WTC11 (cell line): ENCODE results near the gene CTCF.

Source experiments
- CREB1 ChIP-seq: sonication (generic); formaldehyde crosslinking; IDR thresholded peaks from 2 replicates; pipeline ENCODE4 v1.8.0; 2023; ENCODE audit warnings: mild to moderate bottlenecking, missing genetic modification reagents
- CREM ChIP-seq: sonication (generic); formaldehyde crosslinking; IDR thresholded peaks from 2 replicates; pipeline ENCODE4 v1.8.1; 2022; ENCODE audit warnings: mild to moderate bottlenecking, missing genetic modification reagents, moderate library complexity
- CTCF ChIP-seq: fragments of 200-600 bp; IDR thresholded peaks from 2 replicates; pipeline ENCODE4 v1.8.0; 2022; ENCODE audit warnings: antibody characterized with exemption
- E2F1 ChIP-seq: sonication (generic); formaldehyde crosslinking; IDR thresholded peaks from 2 replicates; pipeline ENCODE4 v1.8.0; 2022; ENCODE audit warnings: mild to moderate bottlenecking, missing genetic modification reagents
- ELF4 ChIP-seq: sonication (generic); formaldehyde crosslinking; IDR thresholded peaks from 2 replicates; pipeline ENCODE4 v1.8.1; 2022; ENCODE audit warnings: low read depth, mild to moderate bottlenecking, moderate library complexity, missing genetic modification reagents
- NFE2L1 ChIP-seq: sonication (generic); formaldehyde crosslinking; IDR thresholded peaks from 2 replicates; pipeline ENCODE4 v1.8.1; 2023; ENCODE audit warnings: missing genetic modification reagents
- SMAD3 ChIP-seq: sonication (generic); formaldehyde crosslinking; IDR thresholded peaks from 2 replicates; pipeline ENCODE4 v1.8.0; 2022; ENCODE audit warnings: missing genetic modification reagents, mild to moderate bottlenecking, borderline replicate concordance
- TF ChIP-seq, protein P1 (sequence below): sonication (generic); formaldehyde crosslinking; IDR thresholded peaks from 2 replicates; pipeline ENCODE4 v1.8.0; 2022; ENCODE audit warnings: mild to moderate bottlenecking, missing genetic modification reagents
- TF ChIP-seq, protein P2 (sequence below): fragments of 250-450 bp; sonication (Bioruptor Pico); IDR thresholded peaks from 2 replicates; pipeline ENCODE4 v1.8.0; 2021; ENCODE audit warnings: mild to moderate bottlenecking

DNA sequence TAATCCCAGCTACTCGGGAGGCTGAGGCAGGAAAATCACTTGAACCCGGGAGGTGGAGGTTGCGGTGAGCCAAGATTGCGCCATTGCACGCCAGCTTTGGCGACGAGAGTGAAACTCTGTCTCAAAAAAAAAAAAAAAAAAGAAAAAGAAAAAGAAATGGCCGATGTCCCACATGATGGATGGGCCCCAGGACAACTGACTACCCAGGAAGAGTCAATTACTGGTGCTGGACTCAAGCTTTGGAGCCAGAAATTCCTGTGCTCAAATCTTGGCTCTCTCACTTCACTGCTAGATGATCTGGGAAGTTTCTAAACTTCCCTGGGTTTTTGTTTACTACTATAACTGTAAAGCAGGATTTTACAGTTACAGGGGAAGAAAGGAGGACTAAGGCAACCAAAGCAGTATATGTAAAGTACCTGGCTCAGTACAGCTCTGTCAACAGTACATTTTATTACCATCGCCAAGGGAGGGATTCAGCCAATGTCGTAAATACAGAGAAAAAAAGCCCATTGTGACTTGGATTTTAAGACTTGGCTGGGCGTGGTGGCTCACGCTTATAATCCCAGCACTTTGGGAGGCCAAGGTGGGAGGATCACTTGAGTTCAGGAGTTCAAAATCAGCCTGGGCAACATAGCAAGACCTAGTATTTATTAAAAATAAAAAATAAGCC lies 116.2 kb downstream of the CTCF start:
- TF ChIP-seq CTCF, result no peak
- TF ChIP-seq ELF4 (CRISPR knock-in tag), result no peak
- no peak for TF ChIP-seq CREM
- TF ChIP-seq, protein P1, sequence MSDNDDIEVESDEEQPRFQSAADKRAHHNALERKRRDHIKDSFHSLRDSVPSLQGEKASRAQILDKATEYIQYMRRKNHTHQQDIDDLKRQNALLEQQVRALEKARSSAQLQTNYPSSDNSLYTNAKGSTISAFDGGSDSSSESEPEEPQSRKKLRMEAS (CRISPR knock-in tag), result no peak
- no peak for TF ChIP-seq E2F1
- TF ChIP-seq, protein P2, sequence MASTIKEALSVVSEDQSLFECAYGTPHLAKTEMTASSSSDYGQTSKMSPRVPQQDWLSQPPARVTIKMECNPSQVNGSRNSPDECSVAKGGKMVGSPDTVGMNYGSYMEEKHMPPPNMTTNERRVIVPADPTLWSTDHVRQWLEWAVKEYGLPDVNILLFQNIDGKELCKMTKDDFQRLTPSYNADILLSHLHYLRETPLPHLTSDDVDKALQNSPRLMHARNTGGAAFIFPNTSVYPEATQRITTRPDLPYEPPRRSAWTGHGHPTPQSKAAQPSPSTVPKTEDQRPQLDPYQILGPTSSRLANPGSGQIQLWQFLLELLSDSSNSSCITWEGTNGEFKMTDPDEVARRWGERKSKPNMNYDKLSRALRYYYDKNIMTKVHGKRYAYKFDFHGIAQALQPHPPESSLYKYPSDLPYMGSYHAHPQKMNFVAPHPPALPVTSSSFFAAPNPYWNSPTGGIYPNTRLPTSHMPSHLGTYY, result no peak
- no peak for TF ChIP-seq NFE2L1
- TF ChIP-seq SMAD3 (CRISPR knock-in tag), result no peak
- no peak for TF ChIP-seq CREB1 (CRISPR knock-in tag)
